Caco-2 (cell line): ENCODE data around the gene CDH13. TPM values are rescaled to one million over a fixed set of nuclear protein-coding genes. Genes with fewer than 3 reads are reported as not detected.

ENCODE experiments used
- BruUV-seq: library from RNA; stranded (reverse); fragments of 400-500 nt; replicated peaks from 2 replicates; lab custom pipeline; 2021; lab: Mats Ljungman, UMichigan
- CTCF ChIA-PET: fragments of 300-600 bp; sonication (Branson Sonifier 250); formaldehyde crosslinking; loops from one replicate; lab custom pipeline; 2022; ENCODE audit warnings: antibody characterized with exemption; lab: Charles Lee
- POLR2A ChIA-PET: fragments of 300-600 bp; sonication (Branson Sonifier 250); formaldehyde crosslinking; loops from one replicate; lab custom pipeline; 2022; ENCODE audit warnings: antibody characterized with exemption; lab: Charles Lee
- DNase-seq, 2 experiments: peaks; one replicate each; pipeline versions ENCODE4 v3.0.0 to v3.0.0-alpha.2; 2020 to 2022
- H3K27me3 ChIP-seq: replicated peaks from 2 replicates; pipeline ENCODE4 v1.6.0; 2011; ENCODE audit warnings: low read length; ENCODE audit not compliant: control insufficient read depth, insufficient read depth
- H3K36me3 ChIP-seq: 2 replicates; pipeline ENCODE4 v1.5.1; 2011; ENCODE audit warnings: low read length; ENCODE audit not compliant: control insufficient read depth, insufficient read depth
- H3K4me1 ChIP-seq: fragments of 250-450 bp; sonication (Bioruptor Pico); 2 replicates; pipeline ENCODE4 v1.5.1; 2020; ENCODE audit warnings: mild to moderate bottlenecking
- H3K4me3 ChIP-seq: 2 replicates; pipeline ENCODE4 v1.5.1; 2011; ENCODE audit warnings: low read depth, mild to moderate bottlenecking, control low read depth, low read length
- H3K9me3 ChIP-seq: fragments of 250-450 bp; sonication (Bioruptor Pico); 2 replicates; pipeline ENCODE4 v1.5.1; 2020; ENCODE audit warnings: mild to moderate bottlenecking, moderate library complexity
- H3K27ac Mint-ChIP-seq: one replicate; pipeline ENCODE4 v1.8.0; 2022; ENCODE audit warnings: mixed read lengths; ENCODE audit not compliant: unreplicated experiment
- H3K27me3 Mint-ChIP-seq: one replicate; pipeline ENCODE4 v1.8.0; 2022; ENCODE audit warnings: mixed read lengths; ENCODE audit not compliant: insufficient read depth, unreplicated experiment
- H3K36me3 Mint-ChIP-seq: one replicate; pipeline ENCODE4 v1.8.0; 2022; ENCODE audit warnings: mild to moderate bottlenecking, mixed read lengths; ENCODE audit not compliant: insufficient read depth, unreplicated experiment
- H3K4me1 Mint-ChIP-seq: one replicate; pipeline ENCODE4 v1.8.0; 2022; ENCODE audit warnings: low read depth, mixed read lengths; ENCODE audit not compliant: unreplicated experiment
- H3K4me3 Mint-ChIP-seq: one replicate; pipeline ENCODE4 v1.8.0; 2022; ENCODE audit warnings: mild to moderate bottlenecking, moderate library complexity, mixed read lengths; ENCODE audit not compliant: unreplicated experiment
- H3K9me3 Mint-ChIP-seq: one replicate; pipeline ENCODE4 v1.8.0; 2022; ENCODE audit warnings: mixed read lengths; ENCODE audit not compliant: unreplicated experiment
- CTCF ChIP-seq, 2 experiments: fragments of 200-600 bp in 1 of 2; IDR thresholded peaks; 1 replicate in 1 of 2; 2 replicates in 1 of 2; pipeline versions ENCODE4 v1.5.1 to v1.8.0; 2011 to 2022; ENCODE audit warnings: antibody characterized with exemption in 1 of 2, control low read depth in 1 of 2, inconsistent platforms in 1 of 2, low read depth in 1 of 2, low read length in 1 of 2, mild to moderate bottlenecking in 1 of 2, moderate library complexity in 1 of 2; ENCODE audit not compliant: insufficient read depth in 1 of 2, severe bottlenecking in 1 of 2, unreplicated experiment in 1 of 2
- intact Hi-C: fragments of 100-400 bp; cut with micrococcal nuclease; formaldehyde crosslinking; loops from one replicate; pipeline ENCODE4 v1.10.0; 2022; ENCODE audit not compliant: unreplicated experiment
- total RNA-seq: library from RNA; stranded (reverse); gene quantifications from 2 replicates; pipeline ENCODE4 v1.2.3, GENCODE V29; 2022

Gene CDH13
- total RNA-seq, 1 experiment from 2014 or later: 2.2 TPM

- ChIA-PET CTCF (no interaction called here), POLR2A (no interaction called here)
- Histone ChIP-seq H3K4me1 (no peaks in the 10 kb centered on the region), H3K36me3 (no peaks in the 10 kb centered on the region), H3K4me3 (no peak overlapping the region), H3K27me3 (no peaks in the 10 kb centered on the region), H3K9me3 (no peaks in the 10 kb centered on the region)
- H3K4me1 Mint-ChIP-seq: no peaks in the 10 kb centered on the region
- DNase-seq: no peak
- peaks cover 26% of the 10 kb centered on the region for H3K27me3 Mint-ChIP-seq
- intact Hi-C loops: no loop called here
- no TSS peak for BruUV-seq
- TF ChIP-seq CTCF (IDR thresholded peaks at IDR 0.05; ENCODE audit: insufficient read depth in 1 of 2, low read depth in 1 of 2, low read length in 1 of 2, severe bottlenecking in 1 of 2, unreplicated experiment in 1 of 2): no peak
- H3K36me3 Mint-ChIP-seq: no peaks in the 10 kb centered on the region
- no peaks in the 10 kb centered on the region for H3K9me3 Mint-ChIP-seq
- H3K27ac Mint-ChIP-seq: no peak overlapping the region
- no peak overlapping the region for H3K4me3 Mint-ChIP-seq
Measured at GRCh38 chr16:83464991-83465390, 838.2 kb downstream of the CDH13 start.

GRCh38 chr16:83470416-83470815, 843.6 kb downstream of the CDH13 start:
- Mint-ChIP-seq H3K36me3 (no peaks in the 10 kb centered on the region), H3K9me3 (no peaks in the 10 kb centered on the region), H3K4me1 (no peaks in the 10 kb centered on the region), H3K27me3 (peaks cover 37% of the 10 kb centered on the region), H3K27ac (no peak overlapping the region), H3K4me3 (no peak overlapping the region)
- no peak for DNase-seq
- no peaks in the 10 kb centered on the region for H3K36me3 ChIP-seq
- ChIA-PET CTCF (no interaction called here), POLR2A (no interaction called here)
- no peak overlapping the region for H3K4me3 ChIP-seq
- H3K4me1 ChIP-seq: no peaks in the 10 kb centered on the region
- BruUV-seq: no TSS peak
- H3K27me3 ChIP-seq: no peaks in the 10 kb centered on the region
- H3K9me3 ChIP-seq: no peaks in the 10 kb centered on the region
- intact Hi-C loops: no loop called here
- TF ChIP-seq CTCF (IDR thresholded peaks at IDR 0.05; ENCODE audit: insufficient read depth in 1 of 2, low read depth in 1 of 2, low read length in 1 of 2, severe bottlenecking in 1 of 2, unreplicated experiment in 1 of 2): no peak

- Histone ChIP-seq H3K4me3 (no peak overlapping the region), H3K36me3 (no peaks in the 10 kb centered on the region), H3K27me3 (no peaks in the 10 kb centered on the region), H3K4me1 (no peaks in the 10 kb centered on the region), H3K9me3 (no peaks in the 10 kb centered on the region)
- ChIA-PET CTCF (no interaction called here), POLR2A (no interaction called here)
- DNase-seq: no peak
- Mint-ChIP-seq H3K9me3 (no peaks in the 10 kb centered on the region), H3K36me3 (no peaks in the 10 kb centered on the region), H3K27ac (no peak overlapping the region), H3K4me3 (no peak overlapping the region), H3K27me3 (peaks cover 24% of the 10 kb centered on the region), H3K4me1 (no peaks in the 10 kb centered on the region)
- TF ChIP-seq CTCF (IDR thresholded peaks at IDR 0.05; ENCODE audit: insufficient read depth in 1 of 2, low read depth in 1 of 2, low read length in 1 of 2, severe bottlenecking in 1 of 2, unreplicated experiment in 1 of 2): no peak
- intact Hi-C loops: no loop called here
- BruUV-seq: no TSS peak
Measured at GRCh38 chr16:83472776-83473501, 846.2 kb downstream of the CDH13 start.
